CD4-positive, alpha-beta memory T cell (primary cell): ENCODE data around the gene TRPV2. TPM values are rescaled to one million over a fixed set of nuclear protein-coding genes. Genes with fewer than 3 reads are reported as not detected.

Experiments
- CTCF ChIA-PET: fragments of 350-600 bp; sonication (Branson Sonifier 250); formaldehyde crosslinking; loops from one replicate; lab custom pipeline; 2021; ENCODE audit warnings: inconsistent platforms; ENCODE audit not compliant: partially characterized antibody; lab: Charles Lee
- POLR2A ChIA-PET: fragments of 350-600 bp; sonication (Branson Sonifier 250); formaldehyde crosslinking; loops from one replicate; lab custom pipeline; 2021; ENCODE audit not compliant: partially characterized antibody; lab: Charles Lee
- DNase-seq, 5 donors: peaks; one replicate each; pipeline versions ENCODE4 v3.0.0 to v3.0.0-alpha.2; 2020 to 2022; ENCODE audit warnings: mixed read lengths in 1 of 5
- H3K27ac ChIP-seq: one replicate; pipeline ENCODE4 v1.7.0; 2013; ENCODE audit warnings: low read depth, low read length
- H3K27me3 ChIP-seq: 2 replicates; pipeline ENCODE4 v1.7.0; 2013; ENCODE audit warnings: mild to moderate bottlenecking, low read length, moderate library complexity; ENCODE audit not compliant: insufficient read depth
- H3K36me3 ChIP-seq: 2 replicates; pipeline ENCODE4 v1.7.0; 2013; ENCODE audit warnings: mild to moderate bottlenecking, low read length, moderate library complexity; ENCODE audit not compliant: insufficient read depth
- H3K4me1 ChIP-seq: 2 replicates; pipeline ENCODE4 v1.7.0; 2013; ENCODE audit warnings: mild to moderate bottlenecking, low read length, moderate library complexity; ENCODE audit not compliant: insufficient read depth
- H3K4me3 ChIP-seq, 2 donors: one replicate each; pipeline ENCODE4 v1.7.0; 2013; ENCODE audit warnings: low read length in 2 of 2, mild to moderate bottlenecking in 1 of 2
- H3K9me3 ChIP-seq, 2 donors: one replicate each; pipeline ENCODE4 v1.7.0; 2013; ENCODE audit warnings: low read length in 2 of 2, control low read depth in 1 of 2; ENCODE audit not compliant: control insufficient read depth in 1 of 2
- H3K27ac Mint-ChIP-seq, 7 donors: one replicate each; pipeline ENCODE4 v1.8.0; 2020 to 2021; ENCODE audit warnings: mixed read lengths in 7 of 7, mild to moderate bottlenecking in 6 of 7, inconsistent platforms in 3 of 7, moderate library complexity in 3 of 7
- H3K27me3 Mint-ChIP-seq, 2 donors: one replicate each; pipeline ENCODE4 v1.8.0; 2020 to 2021; ENCODE audit warnings: mixed read lengths in 2 of 2
- H3K36me3 Mint-ChIP-seq, 2 donors: one replicate each; pipeline ENCODE4 v1.8.0; 2020 to 2021; ENCODE audit warnings: mixed read lengths in 2 of 2, inconsistent platforms in 1 of 2, mild to moderate bottlenecking in 1 of 2
- H3K4me1 Mint-ChIP-seq, 4 donors: one replicate each; pipeline ENCODE4 v1.8.0; 2020 to 2021; ENCODE audit warnings: mixed read lengths in 4 of 4, mild to moderate bottlenecking in 1 of 4
- H3K4me3 Mint-ChIP-seq, 8 donors: one replicate each; pipeline ENCODE4 v1.8.0; 2020 to 2021; ENCODE audit warnings: mixed read lengths in 8 of 8, mild to moderate bottlenecking in 7 of 8, moderate library complexity in 6 of 8, inconsistent platforms in 3 of 8
- H3K9me3 Mint-ChIP-seq, 8 donors: one replicate each; pipeline ENCODE4 v1.8.0; 2020 to 2021; ENCODE audit warnings: mixed read lengths in 8 of 8, mild to moderate bottlenecking in 5 of 8, inconsistent platforms in 3 of 8, moderate library complexity in 1 of 8
- intact Hi-C: fragments of 100-400 bp; cut with micrococcal nuclease; formaldehyde crosslinking; loops from one replicate; pipeline ENCODE4 v1.15.1; 2023
- polyA plus RNA-seq, 2 donors: library from polyadenylated mRNA; unstranded; fragments of 300-500 nt; fragmentation: Illumina TruSeq; gene quantifications; one replicate each; pipeline ENCODE4 v1.2.3, GENCODE V29; 2021
- total RNA-seq, 2 experiments: library from RNA; stranded (reverse); gene quantifications; one replicate each; pipeline ENCODE4 v1.2.3, GENCODE V29; 2021

TRPV2 gene
- total and polyA plus RNA-seq, 4 experiments from 2014 or later = 95.0 to 127 (median 109) TPM

DNA sequence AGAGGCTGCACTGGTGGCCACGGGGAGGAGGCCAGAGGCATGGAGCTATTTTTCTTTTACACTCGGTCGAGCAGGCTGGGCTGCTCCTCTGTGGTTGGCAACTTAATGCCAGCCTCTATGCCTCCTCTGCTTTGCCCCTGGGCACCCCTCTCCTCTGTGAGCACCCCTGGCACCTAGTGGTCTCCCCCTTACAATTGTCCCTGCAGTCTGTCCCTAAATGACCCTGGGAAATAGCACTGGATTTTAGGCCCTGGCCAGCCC lies 49.6 kb downstream of the TRPV2 start:
- Histone ChIP-seq H3K36me3 (no peaks in the 10 kb centered on the region), H3K4me3 (no peak overlapping the region), H3K4me1 (no peaks in the 10 kb centered on the region), H3K27ac (no peak overlapping the region), H3K9me3 (no peaks in the 10 kb centered on the region), H3K27me3 (no peaks in the 10 kb centered on the region)
- DNase-seq = no peak
- no peak overlapping the region for H3K4me3 Mint-ChIP-seq
- ChIA-PET CTCF (interaction anchor here (2.8 kb wide), 1 partner anchor 12 kb away, joined by 17 read pairs; no protein-coding TSS in a partner anchor), POLR2A (interaction anchor here (1.0 kb wide), 1 partner anchor 10 kb away, joined by 3 read pairs; no protein-coding TSS in a partner anchor)
- H3K36me3 Mint-ChIP-seq = no peaks in the 10 kb centered on the region
- no peak overlapping the region for H3K27ac Mint-ChIP-seq
- intact Hi-C loops = no loop called here
- H3K27me3 Mint-ChIP-seq = no peaks in the 10 kb centered on the region
- H3K9me3 Mint-ChIP-seq = no peaks in the 10 kb centered on the region
- H3K4me1 Mint-ChIP-seq = peaks cover 0 to 2% (median 0%) of the 10 kb centered on the region in 4 donors

DNA sequence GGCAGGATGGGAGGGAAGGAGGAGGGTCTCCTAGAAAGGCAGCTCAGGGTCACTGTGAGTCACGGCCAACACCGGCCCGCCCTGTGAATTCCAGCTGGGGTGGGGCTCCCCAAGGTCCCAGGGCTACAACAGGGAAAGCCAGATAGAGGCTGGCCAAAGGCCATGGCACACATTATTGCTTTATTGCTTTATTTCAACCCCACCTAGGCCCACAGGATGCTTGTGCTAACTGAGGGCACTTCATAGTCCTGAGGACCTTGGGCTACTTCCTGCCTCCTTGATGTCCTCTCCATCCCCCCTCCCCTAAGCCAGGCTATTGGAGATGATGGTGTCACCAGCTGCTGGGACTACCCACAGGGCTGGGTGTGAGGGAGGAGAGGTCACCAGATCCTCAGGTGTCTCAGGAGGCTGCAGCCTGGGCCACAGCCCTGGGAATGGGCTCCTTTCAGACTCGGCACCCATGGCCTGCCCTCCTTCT lies 50.5 kb downstream of the TRPV2 start:
- intact Hi-C loops = no loop called here
- H3K27me3 ChIP-seq = no peaks in the 10 kb centered on the region
- Mint-ChIP-seq H3K4me1 (no peaks in the 10 kb centered on the region), H3K9me3 (no peaks in the 10 kb centered on the region), H3K27me3 (no peaks in the 10 kb centered on the region), H3K4me3 (no peak overlapping the region), H3K27ac (no peak overlapping the region), H3K36me3 (no peaks in the 10 kb centered on the region)
- no peak for DNase-seq
- CTCF ChIA-PET = no interaction called here
- H3K36me3 ChIP-seq = no peaks in the 10 kb centered on the region
- no peak overlapping the region for H3K4me3 ChIP-seq
- no peaks in the 10 kb centered on the region for H3K4me1 ChIP-seq
- no peaks in the 10 kb centered on the region for H3K9me3 ChIP-seq
- POLR2A ChIA-PET = no interaction called here
- no peak overlapping the region for H3K27ac ChIP-seq

DNA sequence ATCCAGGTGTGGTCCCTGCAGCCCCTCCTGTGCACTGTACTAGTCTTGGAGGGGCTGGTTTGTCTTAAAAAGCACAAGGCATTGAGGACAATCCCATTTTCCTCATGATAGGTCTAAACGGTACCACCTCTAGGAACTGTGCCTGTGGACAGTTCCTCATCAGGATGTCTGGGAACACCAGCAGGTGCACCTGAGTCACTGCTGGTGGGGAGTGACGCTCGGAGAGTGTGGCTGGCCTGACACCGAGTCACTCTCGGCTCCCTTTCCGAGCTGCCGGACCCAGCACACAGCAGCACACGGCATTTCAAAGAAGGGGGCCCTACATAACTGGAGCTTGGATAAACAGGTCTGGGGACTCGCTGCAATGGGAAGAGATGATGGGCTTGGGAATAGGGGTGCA lies 51.0 kb downstream of the TRPV2 start:
- POLR2A ChIA-PET = no interaction called here

DNA sequence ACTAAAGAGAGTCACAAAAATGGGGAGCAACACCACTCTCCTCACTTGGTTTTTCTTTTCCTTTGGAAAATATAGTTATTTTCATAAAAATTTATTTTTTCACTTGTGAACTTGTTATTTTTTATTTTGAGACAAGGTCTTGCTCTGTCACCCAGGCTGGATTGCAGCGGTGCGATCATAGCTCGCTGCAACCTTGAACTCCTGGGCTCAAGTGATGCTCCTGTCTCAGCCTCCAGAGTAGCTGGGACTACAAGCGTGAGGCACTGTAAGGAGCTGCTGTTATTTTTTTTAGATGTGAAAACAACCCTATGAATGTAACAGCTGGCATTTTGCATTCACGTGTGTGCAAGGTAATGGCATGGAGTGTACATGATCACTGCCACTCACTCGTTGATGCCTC lies 51.7 kb downstream of the TRPV2 start:
- intact Hi-C loops = no loop called here
- Mint-ChIP-seq H3K27me3 (no peaks in the 10 kb centered on the region), H3K36me3 (no peaks in the 10 kb centered on the region), H3K27ac (no peak overlapping the region), H3K9me3 (no peaks in the 10 kb centered on the region), H3K4me1 (peaks cover 0 to 2% (median 0%) of the 10 kb centered on the region in 4 donors), H3K4me3 (no peak overlapping the region)
- no peaks in the 10 kb centered on the region for H3K27me3 ChIP-seq
- H3K36me3 ChIP-seq = no peaks in the 10 kb centered on the region
- H3K9me3 ChIP-seq = no peaks in the 10 kb centered on the region
- no peak overlapping the region for H3K27ac ChIP-seq
- no peak overlapping the region for H3K4me3 ChIP-seq
- CTCF ChIA-PET = no interaction called here
- DNase-seq = no peak
- POLR2A ChIA-PET = no interaction called here
- no peaks in the 10 kb centered on the region for H3K4me1 ChIP-seq

More for the DNA sequence above, 51.0 kb downstream of the TRPV2 start:
- no peak for DNase-seq
- no peaks in the 10 kb centered on the region for H3K36me3 Mint-ChIP-seq
- H3K4me3 Mint-ChIP-seq = no peak overlapping the region
- H3K9me3 Mint-ChIP-seq = no peaks in the 10 kb centered on the region
- no peaks in the 10 kb centered on the region for H3K36me3 ChIP-seq
- H3K27me3 Mint-ChIP-seq = no peaks in the 10 kb centered on the region
- no peaks in the 10 kb centered on the region for H3K9me3 ChIP-seq
- intact Hi-C loops = no loop called here
- CTCF ChIA-PET = no interaction called here
- no peaks in the 10 kb centered on the region for H3K27me3 ChIP-seq
- H3K27ac Mint-ChIP-seq = peak overlapping the region in 2 of 7 donors; percentile 47
- H3K4me1 Mint-ChIP-seq = no peaks in the 10 kb centered on the region
- no peak overlapping the region for H3K27ac ChIP-seq
- no peak overlapping the region for H3K4me3 ChIP-seq
- no peaks in the 10 kb centered on the region for H3K4me1 ChIP-seq

DNA sequence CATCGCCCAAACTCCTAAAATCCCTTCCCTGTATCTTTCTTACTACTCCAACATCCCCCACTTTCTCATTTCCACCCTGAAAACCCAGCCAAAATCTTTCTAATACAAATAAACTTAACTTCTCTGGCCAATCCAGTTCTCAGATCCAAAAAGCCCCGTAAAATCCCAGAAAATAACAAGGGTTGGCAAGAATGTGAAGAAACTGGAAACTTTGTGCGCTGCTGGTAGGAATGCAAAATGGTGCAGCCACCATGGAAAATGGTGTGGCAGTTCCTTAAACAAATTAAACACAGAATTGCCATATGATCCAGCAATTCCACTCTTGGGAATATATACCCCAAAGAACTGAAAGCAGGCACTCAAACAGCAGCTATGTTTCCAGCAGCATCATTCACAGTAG lies 52.5 kb downstream of the TRPV2 start:
- Mint-ChIP-seq H3K4me3 (no peak overlapping the region), H3K27ac (peak overlapping the region in 1 of 7 donors; percentile 59), H3K36me3 (no peaks in the 10 kb centered on the region), H3K9me3 (no peaks in the 10 kb centered on the region), H3K4me1 (peaks cover 0 to 2% (median 0%) of the 10 kb centered on the region in 4 donors), H3K27me3 (no peaks in the 10 kb centered on the region)
- H3K4me3 ChIP-seq = no peak overlapping the region
- H3K9me3 ChIP-seq = no peaks in the 10 kb centered on the region
- intact Hi-C loops = no loop called here
- POLR2A ChIA-PET = no interaction called here
- no peaks in the 10 kb centered on the region for H3K4me1 ChIP-seq
- H3K27ac ChIP-seq = no peak overlapping the region
- CTCF ChIA-PET = no interaction called here
- no peaks in the 10 kb centered on the region for H3K36me3 ChIP-seq
- no peak for DNase-seq
- no peaks in the 10 kb centered on the region for H3K27me3 ChIP-seq

DNA sequence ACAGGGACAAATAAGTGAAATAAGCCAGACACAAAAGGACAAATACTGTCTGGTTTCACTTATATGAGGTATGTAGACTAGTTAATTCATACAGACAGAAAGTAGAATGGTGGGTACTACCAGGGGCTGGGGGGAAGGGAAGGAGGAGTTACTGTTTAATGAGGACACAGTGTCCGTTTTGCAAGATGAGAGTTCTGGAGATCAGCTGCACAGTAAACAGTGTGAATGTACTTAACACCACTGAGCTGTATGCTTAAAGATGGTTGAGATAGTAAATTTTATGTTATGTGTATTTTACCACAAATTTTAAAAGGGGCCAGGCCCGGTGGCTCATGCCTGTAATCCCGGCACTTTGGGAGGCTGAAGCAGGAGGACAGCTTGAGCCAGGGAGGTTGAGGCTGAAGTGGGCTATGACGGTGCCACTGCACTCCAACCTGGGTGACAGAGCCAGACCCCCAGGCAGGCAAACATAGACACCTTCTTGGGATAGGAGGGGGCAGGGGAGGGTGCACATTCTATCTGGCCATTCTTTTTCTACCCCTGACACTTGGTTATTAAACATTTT lies 53.1 kb downstream of the TRPV2 start:
- no peaks in the 10 kb centered on the region for H3K27me3 ChIP-seq
- H3K4me3 ChIP-seq = no peak overlapping the region
- H3K36me3 ChIP-seq = no peaks in the 10 kb centered on the region
- DNase-seq = no peak
- no peak overlapping the region for H3K27ac ChIP-seq
- ChIA-PET POLR2A (no interaction called here), CTCF (no interaction called here)
- Mint-ChIP-seq H3K27me3 (no peaks in the 10 kb centered on the region), H3K9me3 (no peaks in the 10 kb centered on the region), H3K4me1 (peaks cover 0 to 2% (median under 1%) of the 10 kb centered on the region in 4 donors), H3K36me3 (no peaks in the 10 kb centered on the region), H3K4me3 (no peak overlapping the region), H3K27ac (peak overlapping the region in 1 of 7 donors; percentile 49)
- no peaks in the 10 kb centered on the region for H3K9me3 ChIP-seq
- no peaks in the 10 kb centered on the region for H3K4me1 ChIP-seq
- intact Hi-C loops = no loop called here

DNA sequence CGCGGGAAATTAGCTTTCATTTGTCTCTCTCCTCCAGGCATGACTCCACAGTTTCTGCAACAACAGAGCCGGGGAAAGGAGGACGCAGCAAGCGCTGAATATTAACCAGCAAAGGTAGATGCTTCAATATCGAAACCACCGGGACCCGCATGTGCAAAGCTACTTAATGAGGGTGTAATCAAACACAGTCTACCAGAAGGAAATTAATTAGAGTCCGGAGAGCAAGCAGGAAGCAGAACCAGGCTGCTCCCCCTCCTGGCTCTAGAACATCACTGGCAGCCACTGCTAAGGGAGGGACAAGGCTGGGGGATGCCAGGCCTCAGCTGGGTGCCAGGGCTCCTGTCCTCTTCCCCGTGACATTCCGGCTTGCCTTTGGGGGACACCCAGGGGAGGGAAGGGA lies 54.9 kb downstream of the TRPV2 start:
- no peak overlapping the region for H3K27ac ChIP-seq
- no peaks in the 10 kb centered on the region for H3K27me3 Mint-ChIP-seq
- H3K27ac Mint-ChIP-seq = no peak overlapping the region
- CTCF ChIA-PET = no interaction called here
- H3K9me3 Mint-ChIP-seq = no peaks in the 10 kb centered on the region
- no peaks in the 10 kb centered on the region for H3K4me1 ChIP-seq
- intact Hi-C loops = no loop called here
- H3K36me3 Mint-ChIP-seq = no peaks in the 10 kb centered on the region
- no peak for DNase-seq
- H3K4me3 Mint-ChIP-seq = no peak overlapping the region
- no peaks in the 10 kb centered on the region for H3K36me3 ChIP-seq
- peaks cover 0 to 2% (median under 1%) of the 10 kb centered on the region in 4 donors for H3K4me1 Mint-ChIP-seq
- no peak overlapping the region for H3K4me3 ChIP-seq
- no peaks in the 10 kb centered on the region for H3K27me3 ChIP-seq
- POLR2A ChIA-PET = no interaction called here
- H3K9me3 ChIP-seq = no peaks in the 10 kb centered on the region
